GM19035 (cell line): ENCODE data around the gene PARL.
"Not testable (repeated sequence)": the region's sequence is repeated elsewhere in the genome, so short reads cannot be mapped to it uniquely, and the experiment has no call there.

Experiments
- ATAC-seq: cut with Tn5 transposase; IDR thresholded peaks from one replicate; pipeline ENCODE4 v1.9.1; 2021; ENCODE audit not compliant: unreplicated experiment

The PARL gene

GRCh38 chr3:183796372-183796771, 88.3 kb downstream of the PARL start:
- no peak for ATAC-seq

GRCh38 chr3:183794452-183794851, 90.2 kb downstream of the PARL start:
- ATAC-seq, result no peak

GRCh38 chr3:183792976-183793375, 91.7 kb downstream of the PARL start:
- no peak for ATAC-seq

GRCh38 chr3:183790700-183791099, 94.0 kb downstream of the PARL start:
- no peak for ATAC-seq

GRCh38 chr3:183789826-183790225, 94.9 kb downstream of the PARL start:
- no peak for ATAC-seq

- not testable (repeated sequence) for ATAC-seq
Measured at GRCh38 chr3:183784503-183784902, 100.2 kb downstream of the PARL start.

GRCh38 chr3:183782576-183783276, 102.0 kb downstream of the PARL start:
- no peak for ATAC-seq

GRCh38 chr3:183781246-183781645, 103.4 kb downstream of the PARL start:
- ATAC-seq, result no peak

- no peak for ATAC-seq
Measured at GRCh38 chr3:183779896-183780465, 104.7 kb downstream of the PARL start.
